ENCODE results near the gene UCP3. TPM values are rescaled to one million over a fixed set of nuclear protein-coding genes. Genes with fewer than 3 reads are reported as not detected.

The UCP3 gene
- total RNA-seq, 1 donor = 1.7 TPM

DNA sequence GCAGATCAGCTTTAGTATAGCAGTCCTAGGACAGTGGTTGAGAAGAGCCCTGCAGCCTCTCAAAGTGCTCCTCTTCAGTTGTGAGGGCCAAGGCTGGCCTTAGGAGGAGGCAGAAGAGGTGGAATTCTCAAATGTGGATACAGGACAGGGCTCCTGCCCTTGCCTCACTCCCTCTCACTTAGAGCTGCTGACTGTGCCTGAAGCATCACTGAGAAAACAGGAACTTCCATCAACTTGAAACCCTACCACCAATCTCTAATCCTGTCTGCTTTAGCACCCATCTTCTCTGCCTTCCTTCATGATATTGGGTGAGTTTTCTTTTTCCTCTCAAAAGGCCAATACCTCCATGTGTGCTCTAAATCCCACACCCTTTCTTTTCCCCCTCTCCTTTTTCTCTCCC lies 14.4 kb upstream of the UCP3 start:
- Histone ChIP-seq H3K4me1 (ENCODE audit: insufficient read depth, low read length) (peaks cover 89% of the 10 kb centered on the region), H3K9me3 (ENCODE audit: low read depth, low read length) (no peaks in the 10 kb centered on the region)

DNA sequence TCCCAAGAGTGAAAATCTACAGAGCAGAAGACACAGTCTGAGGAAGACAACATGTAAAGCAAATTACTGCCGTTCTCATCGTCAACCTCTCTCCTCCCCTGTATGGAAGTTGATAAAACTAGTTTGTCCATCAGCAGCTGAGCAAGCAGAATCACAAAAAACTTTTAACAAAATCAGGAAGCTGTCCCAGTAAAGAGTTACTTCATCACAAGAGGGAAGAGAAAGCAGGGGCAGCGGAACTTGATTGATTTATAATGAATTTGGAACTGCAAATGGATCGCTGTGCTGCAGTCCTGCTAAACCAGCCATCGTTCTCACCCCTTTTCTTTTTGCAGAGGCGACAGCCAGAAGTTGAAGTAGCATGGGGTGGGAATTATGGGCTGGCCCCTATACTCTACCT lies 13.7 kb upstream of the UCP3 start:
- Histone ChIP-seq H3K9me3 (ENCODE audit: low read depth, low read length) (no peaks in the 10 kb centered on the region), H3K4me3 (ENCODE audit: low read length) (no peak overlapping the region), H3K27me3 (ENCODE audit: insufficient read depth, low read length) (no peaks in the 10 kb centered on the region), H3K4me1 (ENCODE audit: insufficient read depth, low read length) (peaks cover 96% of the 10 kb centered on the region)

More for the DNA sequence above, 14.4 kb upstream of the UCP3 start:
- Histone ChIP-seq H3K27me3 (ENCODE audit: insufficient read depth, low read length) (no peaks in the 10 kb centered on the region), H3K4me3 (ENCODE audit: low read length) (no peak overlapping the region)

GRCh38 chr11:74021998-74022397 lies 13.1 kb upstream of the UCP3 start:
- Histone ChIP-seq H3K4me3 (ENCODE audit: low read length) (no peak overlapping the region), H3K4me1 (ENCODE audit: insufficient read depth, low read length) (peaks cover 97% of the 10 kb centered on the region), H3K9me3 (ENCODE audit: low read depth, low read length) (no peaks in the 10 kb centered on the region), H3K27me3 (ENCODE audit: insufficient read depth, low read length) (no peaks in the 10 kb centered on the region)

- Histone ChIP-seq H3K4me3 (ENCODE audit: low read length) (no peak overlapping the region), H3K9me3 (ENCODE audit: low read depth, low read length) (no peaks in the 10 kb centered on the region), H3K27me3 (ENCODE audit: insufficient read depth, low read length) (no peaks in the 10 kb centered on the region), H3K4me1 (ENCODE audit: insufficient read depth, low read length) (peaks cover 85% of the 10 kb centered on the region)
Observed at GRCh38 chr11:74020539-74020938, 11.7 kb upstream of the UCP3 start.

- H3K9me3 ChIP-seq (ENCODE audit: low read depth, low read length) = no peaks in the 10 kb centered on the region
- peaks cover 85% of the 10 kb centered on the region for H3K4me1 ChIP-seq (ENCODE audit: insufficient read depth, low read length)
- no peak overlapping the region for H3K4me3 ChIP-seq (ENCODE audit: low read length)
- no peaks in the 10 kb centered on the region for H3K27me3 ChIP-seq (ENCODE audit: insufficient read depth, low read length)
Observed at GRCh38 chr11:74019860-74020259, 11.0 kb upstream of the UCP3 start.

- Histone ChIP-seq H3K4me1 (ENCODE audit: insufficient read depth, low read length) (peaks cover 85% of the 10 kb centered on the region), H3K9me3 (ENCODE audit: low read depth, low read length) (no peaks in the 10 kb centered on the region), H3K4me3 (ENCODE audit: low read length) (no peak overlapping the region), H3K27me3 (ENCODE audit: insufficient read depth, low read length) (no peaks in the 10 kb centered on the region)
Observed at GRCh38 chr11:74019104-74019738, 10.3 kb upstream of the UCP3 start.

- no peak overlapping the region for H3K4me3 ChIP-seq (ENCODE audit: low read length)
- H3K27me3 ChIP-seq (ENCODE audit: insufficient read depth, low read length) = no peaks in the 10 kb centered on the region
- no peaks in the 10 kb centered on the region for H3K9me3 ChIP-seq (ENCODE audit: low read depth, low read length)
- H3K4me1 ChIP-seq (ENCODE audit: insufficient read depth, low read length) = peaks cover 82% of the 10 kb centered on the region
Observed at GRCh38 chr11:74018331-74019005, 9.6 kb upstream of the UCP3 start.

GRCh38 chr11:74017631-74018030 lies 8.7 kb upstream of the UCP3 start:
- Histone ChIP-seq H3K27me3 (ENCODE audit: insufficient read depth, low read length) (no peaks in the 10 kb centered on the region), H3K4me3 (ENCODE audit: low read length) (no peak overlapping the region), H3K9me3 (ENCODE audit: low read depth, low read length) (no peaks in the 10 kb centered on the region)

GRCh38 chr11:74015919-74016684 lies 7.2 kb upstream of the UCP3 start:
- Histone ChIP-seq H3K27me3 (ENCODE audit: insufficient read depth, low read length) (no peaks in the 10 kb centered on the region), H3K9me3 (ENCODE audit: low read depth, low read length) (no peaks in the 10 kb centered on the region), H3K4me3 (ENCODE audit: low read length) (no peak overlapping the region), H3K4me1 (ENCODE audit: insufficient read depth, low read length) (peaks cover 81% of the 10 kb centered on the region)

More at GRCh38 chr11:74017631-74018030, 8.7 kb upstream of the UCP3 start:
- H3K4me1 ChIP-seq (ENCODE audit: insufficient read depth, low read length) = peaks cover 81% of the 10 kb centered on the region

- Histone ChIP-seq H3K9me3 (ENCODE audit: low read depth, low read length) (no peaks in the 10 kb centered on the region), H3K4me3 (ENCODE audit: low read length) (no peak overlapping the region), H3K27me3 (ENCODE audit: insufficient read depth, low read length) (no peaks in the 10 kb centered on the region), H3K4me1 (ENCODE audit: insufficient read depth, low read length) (peaks cover 81% of the 10 kb centered on the region)
Observed at GRCh38 chr11:74014880-74015279, 6.0 kb upstream of the UCP3 start.

DNA sequence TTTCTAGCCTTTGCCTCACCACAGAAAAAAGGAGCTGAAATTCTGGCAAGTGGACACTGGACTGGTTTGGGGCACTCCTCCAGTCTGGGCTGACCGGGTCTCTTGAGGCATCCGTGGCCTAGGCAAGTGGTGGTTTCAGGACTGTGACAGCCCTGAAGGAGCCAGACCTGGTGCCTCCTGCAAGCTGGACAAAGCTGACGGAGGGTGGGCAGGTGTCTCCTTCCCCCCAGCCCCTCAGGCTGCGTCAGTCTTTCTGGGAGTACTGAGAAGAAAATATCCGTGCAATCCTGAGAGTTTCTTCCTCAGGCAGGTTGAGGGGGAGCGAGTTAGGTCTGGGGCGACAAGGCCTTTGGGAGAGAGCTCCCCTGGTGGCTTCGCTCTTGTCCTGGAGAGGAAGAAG lies 4.3 kb upstream of the UCP3 start:
- no peak overlapping the region for H3K4me3 ChIP-seq (ENCODE audit: low read length)
- no peaks in the 10 kb centered on the region for H3K27me3 ChIP-seq (ENCODE audit: insufficient read depth, low read length)
- peaks cover 79% of the 10 kb centered on the region for H3K4me1 ChIP-seq (ENCODE audit: insufficient read depth, low read length)
- H3K9me3 ChIP-seq (ENCODE audit: low read depth, low read length) = no peaks in the 10 kb centered on the region

GRCh38 chr11:74012074-74012809 lies 3.4 kb upstream of the UCP3 start:
- Histone ChIP-seq H3K4me3 (ENCODE audit: low read length) (no peak overlapping the region), H3K4me1 (ENCODE audit: insufficient read depth, low read length) (peaks cover 75% of the 10 kb centered on the region), H3K9me3 (ENCODE audit: low read depth, low read length) (no peaks in the 10 kb centered on the region), H3K27me3 (ENCODE audit: insufficient read depth, low read length) (no peaks in the 10 kb centered on the region)

DNA sequence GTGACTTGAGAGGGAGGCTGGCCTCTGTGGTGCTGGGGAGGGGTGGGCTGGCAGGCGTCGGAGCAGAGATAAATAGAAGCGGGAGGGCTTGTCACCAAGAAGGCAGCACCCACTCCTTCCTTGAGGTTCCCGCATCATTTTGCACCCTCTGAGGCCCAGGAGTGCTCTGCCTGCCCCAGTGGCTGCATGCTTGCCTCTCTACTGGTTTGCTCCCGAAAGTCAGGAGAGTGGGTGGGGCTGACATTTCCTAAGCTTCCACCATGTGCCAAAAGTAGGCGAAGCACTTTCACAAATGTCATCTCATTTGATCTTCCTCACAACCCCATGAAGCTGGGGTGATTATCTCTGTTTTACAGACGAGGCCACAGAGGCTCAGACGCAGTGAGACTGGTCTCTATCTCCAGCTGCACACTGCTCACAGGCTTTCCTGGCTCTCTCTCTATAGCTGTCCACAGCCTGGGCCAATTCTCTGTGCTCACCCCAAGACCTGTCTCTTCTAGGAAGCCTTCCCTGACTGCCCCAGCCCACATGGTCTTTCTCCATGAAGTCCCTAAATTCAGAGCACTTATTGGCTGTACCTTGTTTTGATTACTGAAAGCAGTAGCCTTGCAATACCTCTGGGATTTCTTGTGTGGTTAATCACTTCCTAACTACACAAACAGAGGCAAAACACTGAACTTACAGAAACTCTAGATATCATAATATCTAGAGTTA lies 2.6 kb upstream of the UCP3 start:
- no peaks in the 10 kb centered on the region for H3K9me3 ChIP-seq (ENCODE audit: low read depth, low read length)
- no peak overlapping the region for H3K4me3 ChIP-seq (ENCODE audit: low read length)
- H3K4me1 ChIP-seq (ENCODE audit: insufficient read depth, low read length) = peaks cover 82% of the 10 kb centered on the region
- H3K27me3 ChIP-seq (ENCODE audit: insufficient read depth, low read length) = no peaks in the 10 kb centered on the region
